ENCODE results near the gene ABTB2. TPM values are rescaled to one million over a fixed set of nuclear protein-coding genes. Genes with fewer than 3 reads are reported as not detected.
"Not testable (repeated sequence)": the region's sequence is repeated elsewhere in the genome, so short reads cannot be mapped to it uniquely, and the experiment has no call there.

ABTB2 gene
- total RNA-seq, 1 experiment from 2014 or later, result 6.0 TPM

DNA sequence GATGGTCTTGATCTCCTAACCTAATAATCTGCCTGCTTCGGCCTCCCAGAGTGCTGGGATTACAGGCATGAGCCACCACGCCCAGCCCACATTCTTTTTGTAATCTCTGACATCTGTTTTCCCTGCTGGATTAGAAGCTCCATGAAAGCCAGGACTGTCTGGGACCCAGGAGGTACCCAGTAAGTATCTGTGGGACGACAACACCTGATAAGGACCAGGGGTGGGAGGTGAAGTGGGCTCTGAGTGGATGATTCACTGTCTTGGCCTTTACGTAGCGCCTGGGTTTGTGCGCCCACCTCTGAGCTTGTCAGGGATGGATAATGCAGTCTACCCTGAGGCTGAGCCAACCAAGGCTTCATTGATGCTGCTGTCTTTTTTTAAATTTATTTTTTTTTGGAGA lies 118.8 kb downstream of the ABTB2 start:
- DNase-seq (ENCODE audit: low read depth), result no peak
- in situ Hi-C loops (cut with HindIII; ENCODE audit: low pct_unique_long_range_greater_than_20kb, low sequenced_read_pairs), result no loop called here

DNA sequence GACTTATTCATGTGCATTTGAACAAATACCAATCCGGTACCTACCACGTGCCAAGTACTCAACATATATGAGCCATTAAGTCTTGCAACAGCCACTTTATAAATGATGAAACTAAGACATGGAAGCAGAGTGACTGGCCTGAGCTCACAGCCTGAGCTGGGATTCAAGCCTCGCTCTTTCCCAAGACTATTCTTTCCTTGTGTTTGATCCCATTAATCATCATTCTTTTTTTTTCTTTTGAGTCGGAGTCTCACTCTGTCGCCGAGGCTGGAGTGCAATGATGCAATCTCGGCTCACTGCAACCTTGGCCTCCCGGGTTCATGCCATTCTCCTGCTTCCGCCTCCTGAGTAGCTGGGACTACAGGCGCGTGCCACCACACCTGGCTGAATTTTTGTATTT lies 119.3 kb downstream of the ABTB2 start:
- no peak for DNase-seq (ENCODE audit: low read depth)
- in situ Hi-C loops (cut with HindIII; ENCODE audit: low pct_unique_long_range_greater_than_20kb, low sequenced_read_pairs), result no loop called here

DNA sequence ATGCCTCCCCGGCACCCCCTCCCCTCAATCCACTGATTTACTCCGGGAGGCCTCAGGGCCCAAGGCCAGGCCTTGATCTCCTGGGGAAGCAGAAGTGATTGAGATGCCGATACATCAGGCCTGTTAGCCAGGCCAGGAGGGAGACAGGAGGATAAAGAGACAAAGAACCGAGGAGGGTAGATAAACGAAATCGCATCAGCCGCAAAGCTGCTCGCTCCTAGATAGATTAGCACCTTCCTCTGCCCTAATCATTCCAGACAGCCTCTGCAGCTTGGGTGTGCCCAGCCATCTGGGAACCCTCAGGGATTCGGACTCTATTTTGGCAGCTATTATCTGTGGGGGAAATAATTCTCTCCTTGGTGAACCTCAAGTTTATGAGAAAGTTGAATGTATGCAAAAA lies 121.2 kb downstream of the ABTB2 start:
- in situ Hi-C loops (cut with HindIII; ENCODE audit: low pct_unique_long_range_greater_than_20kb, low sequenced_read_pairs), result no loop called here
- DNase-seq (ENCODE audit: low read depth), result no peak

DNA sequence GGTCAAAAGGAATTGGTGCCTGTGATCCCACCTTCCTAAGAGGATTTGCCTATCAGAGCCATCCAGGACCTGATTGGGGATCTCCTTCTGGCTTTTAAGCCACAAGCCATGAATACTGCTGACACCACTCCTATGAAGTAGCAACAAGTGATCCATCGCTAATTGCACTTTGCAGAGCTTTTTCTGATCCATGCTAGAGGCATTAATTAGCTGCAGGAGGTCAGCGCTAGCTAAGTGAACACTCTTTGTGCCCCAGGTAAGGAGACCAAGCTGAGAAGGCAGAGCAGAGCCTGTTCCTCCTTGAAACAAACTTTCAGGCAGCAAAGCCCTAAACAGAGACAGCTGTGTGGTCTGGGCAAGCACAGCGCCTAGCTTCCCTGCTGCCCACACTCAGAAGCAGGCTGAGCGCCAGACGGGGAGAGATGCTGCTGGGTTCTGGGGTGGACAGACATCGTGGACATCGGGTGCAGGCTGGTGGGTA lies 122.2 kb downstream of the ABTB2 start:
- in situ Hi-C loops (cut with HindIII; ENCODE audit: low pct_unique_long_range_greater_than_20kb, low sequenced_read_pairs), result no loop called here

DNA sequence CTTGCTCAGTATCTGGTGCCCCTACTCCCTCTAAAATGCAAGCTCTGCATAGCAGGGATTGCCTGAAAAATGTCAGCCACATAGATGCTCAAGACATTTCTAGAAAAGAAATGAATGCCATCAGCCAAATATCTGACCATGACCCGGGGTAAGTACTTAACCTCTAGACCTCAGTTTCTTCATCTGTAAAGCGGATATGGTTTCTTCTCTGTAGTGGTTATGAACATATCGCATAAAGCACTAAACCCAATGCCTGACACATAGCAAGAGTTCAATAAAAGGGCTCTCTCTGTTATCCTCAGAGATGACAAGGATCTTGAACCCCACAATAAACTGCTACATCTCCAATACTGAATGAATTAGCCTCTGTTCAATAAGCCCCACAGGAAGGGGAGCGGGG lies 122.6 kb downstream of the ABTB2 start:
- no peak for DNase-seq (ENCODE audit: low read depth)
- in situ Hi-C loops (cut with HindIII; ENCODE audit: low pct_unique_long_range_greater_than_20kb, low sequenced_read_pairs), result no loop called here

More for the DNA sequence above, 122.2 kb downstream of the ABTB2 start:
- no peak for DNase-seq (ENCODE audit: low read depth)

DNA sequence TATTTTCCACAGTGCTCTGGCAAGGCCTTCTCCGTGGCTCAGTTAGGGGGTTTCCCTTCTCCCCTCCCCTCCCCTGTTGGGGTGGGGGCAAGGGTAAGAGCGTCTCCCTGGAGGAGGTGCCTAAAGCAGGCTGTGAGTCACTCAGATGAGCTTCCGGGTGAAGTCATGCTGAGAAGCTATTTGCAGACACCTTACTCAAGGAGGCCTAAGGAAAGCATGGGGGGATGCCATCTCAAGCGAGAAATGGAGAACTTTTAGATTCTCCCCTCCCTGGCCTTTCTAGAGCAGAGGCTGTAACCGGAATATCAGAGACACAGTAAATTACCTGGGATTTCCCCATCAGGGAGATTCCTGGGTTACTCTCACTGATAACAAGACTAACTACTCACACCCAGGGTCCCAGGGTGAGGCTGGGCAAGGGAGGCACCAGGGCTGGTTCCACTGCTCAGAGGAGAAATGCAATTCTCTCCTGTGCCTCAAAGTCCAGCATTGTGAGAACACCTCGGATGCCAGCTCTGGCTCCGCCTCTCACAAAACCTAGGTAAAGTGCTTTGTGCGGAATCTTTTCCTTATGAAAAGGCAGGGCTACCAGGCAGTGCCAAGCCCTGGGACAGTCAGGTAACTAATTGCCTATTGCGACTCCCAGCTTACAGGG lies 123.6 kb downstream of the ABTB2 start:
- in situ Hi-C loops (cut with HindIII; ENCODE audit: low pct_unique_long_range_greater_than_20kb, low sequenced_read_pairs), result no loop called here
- peak; percentile 87 for DNase-seq (ENCODE audit: low read depth)

DNA sequence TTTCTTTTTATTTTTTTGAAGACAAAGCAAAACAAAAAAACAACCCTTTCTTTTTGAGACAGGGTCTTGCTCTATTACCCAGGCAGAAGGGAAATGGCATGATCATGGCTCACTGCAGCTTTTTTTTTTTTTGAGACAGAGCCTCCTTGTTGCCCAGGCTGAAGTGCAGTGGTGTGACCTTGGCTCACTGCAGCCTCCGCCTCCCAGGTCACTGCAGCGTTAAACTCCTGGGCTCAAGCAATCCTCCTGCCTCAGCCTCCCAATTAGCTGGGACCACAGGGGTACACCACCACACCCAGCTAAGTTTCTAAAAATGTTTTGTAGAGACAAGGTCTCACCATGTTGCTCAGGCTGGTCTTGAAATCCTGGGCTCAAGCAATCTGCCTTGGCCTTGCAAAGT lies 124.6 kb downstream of the ABTB2 start:
- DNase-seq (ENCODE audit: low read depth), result no peak
- in situ Hi-C loops (cut with HindIII; ENCODE audit: low pct_unique_long_range_greater_than_20kb, low sequenced_read_pairs), result no loop called here

DNA sequence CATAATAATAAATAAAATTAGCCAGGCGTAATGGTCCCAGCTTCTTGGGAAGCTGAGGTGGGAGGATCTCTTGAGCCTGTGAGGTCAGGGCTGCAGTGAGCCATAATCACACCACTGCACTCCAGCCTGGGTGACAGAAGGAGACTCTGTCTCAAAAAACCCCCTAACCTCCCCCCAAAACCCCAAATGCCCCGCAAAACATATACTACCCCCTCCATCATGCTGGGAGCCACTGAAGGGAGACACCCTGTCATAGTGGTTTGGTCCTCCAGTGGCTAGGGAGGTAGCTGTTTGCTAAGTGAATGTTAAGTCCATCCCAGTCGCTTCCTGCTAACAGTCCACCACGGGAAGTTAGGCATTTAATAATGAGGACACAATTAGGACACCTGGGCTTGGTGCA lies 125.0 kb downstream of the ABTB2 start:
- DNase-seq (ENCODE audit: low read depth), result no peak
- in situ Hi-C loops (cut with HindIII; ENCODE audit: low pct_unique_long_range_greater_than_20kb, low sequenced_read_pairs), result no loop called here

DNA sequence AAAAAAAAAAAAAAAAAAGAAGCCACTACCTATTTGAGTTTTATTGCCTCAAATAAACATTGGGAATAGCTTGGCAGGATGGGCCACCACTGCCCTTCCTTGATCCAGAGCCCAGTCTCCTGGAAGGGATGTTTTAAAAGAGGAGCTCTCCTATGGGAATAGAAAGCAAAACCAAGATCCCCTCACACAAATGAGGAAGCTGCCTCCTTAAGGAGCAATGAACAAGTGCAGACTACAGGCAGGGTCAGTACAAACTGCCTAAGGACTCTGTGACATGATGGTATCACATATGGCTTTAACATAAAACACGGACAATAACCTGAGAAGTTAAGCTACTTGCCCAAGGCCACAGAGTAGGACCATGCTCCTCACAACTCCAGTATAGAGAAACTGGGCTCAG lies 131.6 kb downstream of the ABTB2 start:
- no peak for DNase-seq (ENCODE audit: low read depth)
- in situ Hi-C loops (cut with HindIII; ENCODE audit: low pct_unique_long_range_greater_than_20kb, low sequenced_read_pairs), result no loop called here

DNA sequence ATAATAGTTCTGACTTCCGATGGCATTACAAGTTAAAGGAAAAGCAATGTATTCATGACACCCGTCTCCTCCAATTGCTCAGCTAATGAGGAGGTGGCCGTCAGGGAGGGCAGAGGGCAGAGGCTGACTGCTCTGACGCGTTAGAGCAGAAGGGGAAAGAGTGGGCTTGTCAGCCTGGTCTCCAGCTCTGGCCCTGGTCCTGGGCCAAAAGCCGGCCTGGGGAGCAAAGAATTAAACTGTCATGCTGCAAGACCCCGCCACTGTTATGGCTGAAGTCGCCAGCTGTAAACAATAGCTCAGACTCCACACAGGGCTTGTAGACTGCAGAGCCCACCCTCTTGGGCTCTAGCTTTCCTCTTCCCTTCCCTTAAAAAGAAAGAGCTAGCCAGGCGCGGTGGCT lies 132.7 kb downstream of the ABTB2 start:
- in situ Hi-C loops (cut with HindIII; ENCODE audit: low pct_unique_long_range_greater_than_20kb, low sequenced_read_pairs), result no loop called here
- DNase-seq (ENCODE audit: low read depth), result no peak

DNA sequence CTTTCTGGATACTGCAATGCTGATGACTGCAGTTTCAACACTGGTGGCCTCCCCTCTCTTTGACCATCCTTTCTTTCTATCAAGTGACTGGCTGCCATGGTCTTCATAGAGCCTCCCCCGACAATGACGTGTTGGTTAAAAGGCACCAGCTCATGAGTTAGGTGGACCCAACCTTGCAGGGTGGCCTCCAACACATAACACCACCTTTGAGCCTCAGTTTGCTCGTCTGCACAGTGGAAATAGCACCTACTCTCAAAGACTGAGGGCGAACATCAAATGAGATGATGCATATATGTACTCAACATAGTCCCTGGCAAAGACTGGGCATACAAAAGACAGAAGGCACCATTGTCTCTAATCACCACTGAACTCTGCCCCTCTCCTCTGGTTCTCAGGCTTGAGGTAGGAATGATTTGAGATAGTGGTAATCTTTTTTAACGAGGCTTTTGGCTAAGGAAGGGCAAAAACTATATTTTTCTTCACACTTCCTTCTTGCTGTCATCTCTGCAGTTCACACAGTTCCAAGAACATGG lies 133.3 kb downstream of the ABTB2 start:
- in situ Hi-C loops (cut with HindIII; ENCODE audit: low pct_unique_long_range_greater_than_20kb, low sequenced_read_pairs), result no loop called here
- no peak for DNase-seq (ENCODE audit: low read depth)

DNA sequence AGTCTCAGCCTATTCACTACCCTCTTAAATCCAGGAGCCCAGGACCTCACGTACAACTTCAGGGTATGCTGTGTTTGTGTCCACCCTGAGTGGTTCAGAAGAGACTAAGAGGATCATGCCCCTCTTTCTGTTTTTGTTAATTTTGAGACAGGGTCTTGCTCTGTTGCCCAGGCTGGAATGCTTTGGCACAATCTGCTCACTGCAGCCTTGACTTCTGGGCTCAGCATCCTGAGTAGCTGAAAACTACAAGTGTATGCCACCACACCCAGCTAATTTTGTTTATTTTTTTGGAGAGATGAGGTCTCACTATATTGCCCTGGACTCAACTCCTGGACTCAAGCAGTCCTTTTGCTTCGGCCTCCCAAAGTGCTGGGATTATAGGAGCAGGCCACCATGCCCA lies 133.9 kb downstream of the ABTB2 start:
- in situ Hi-C loops (cut with HindIII; ENCODE audit: low pct_unique_long_range_greater_than_20kb, low sequenced_read_pairs), result no loop called here
- DNase-seq (ENCODE audit: low read depth), result no peak

DNA sequence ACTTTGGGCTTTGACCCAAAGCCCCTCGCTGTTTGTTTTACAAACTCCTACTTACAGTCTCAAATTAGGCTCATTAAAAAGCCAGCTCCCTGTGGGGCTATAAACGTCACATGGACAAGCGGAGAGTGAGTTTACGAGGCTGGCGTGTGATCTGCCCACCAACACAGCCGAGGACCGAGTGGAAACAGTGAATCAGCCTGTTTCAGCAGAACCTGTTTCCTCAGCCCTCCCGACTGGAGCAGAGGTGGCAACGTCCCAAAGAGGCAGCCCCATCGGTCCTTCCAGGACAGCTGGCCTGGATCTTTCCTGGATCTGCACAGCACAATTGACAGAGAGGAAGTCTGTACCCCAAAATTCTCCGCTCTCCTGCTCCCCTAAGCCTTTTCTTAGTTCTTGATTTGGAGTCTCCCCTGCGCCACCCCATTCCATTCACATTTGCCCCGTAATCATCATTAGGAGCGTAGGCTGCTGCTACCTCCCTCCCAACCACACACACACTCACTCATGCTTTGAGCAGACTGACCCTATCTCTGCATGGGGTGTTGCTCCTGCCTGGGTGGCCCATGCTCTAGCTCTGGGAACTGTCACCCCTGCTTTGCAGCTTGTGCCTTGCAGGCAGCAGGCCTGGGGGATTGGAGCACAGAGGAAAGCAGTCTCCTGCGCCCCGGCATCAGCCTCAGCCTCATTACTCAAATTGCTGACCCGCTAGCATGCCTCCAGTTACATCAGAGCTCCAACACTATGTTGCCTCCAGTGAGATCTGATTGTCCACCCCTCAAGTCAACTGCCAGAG lies 134.6 kb downstream of the ABTB2 start:
- in situ Hi-C loops (cut with HindIII; ENCODE audit: low pct_unique_long_range_greater_than_20kb, low sequenced_read_pairs), result no loop called here
- no peak for DNase-seq (ENCODE audit: low read depth)

DNA sequence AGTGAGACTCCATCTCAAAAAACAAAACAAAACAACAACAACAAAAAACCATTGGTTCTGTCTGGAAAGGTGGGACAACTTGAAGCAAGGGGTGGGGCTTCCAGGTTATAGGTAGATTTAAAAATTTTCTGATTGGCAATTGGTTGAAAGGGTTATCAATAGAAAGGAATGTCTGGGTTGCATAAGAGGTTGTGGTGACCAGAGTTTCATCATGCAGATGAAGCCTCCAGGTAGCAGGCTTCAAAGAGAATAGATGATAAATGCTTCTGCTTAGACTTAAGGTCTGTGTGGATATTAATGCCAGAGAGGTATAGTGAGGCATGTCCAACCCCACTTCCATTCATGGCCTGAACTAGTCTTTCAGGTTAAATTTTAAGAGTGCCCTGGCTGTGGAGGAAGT lies 135.8 kb downstream of the ABTB2 start:
- no peak for DNase-seq (ENCODE audit: low read depth)
- in situ Hi-C loops (cut with HindIII; ENCODE audit: low pct_unique_long_range_greater_than_20kb, low sequenced_read_pairs), result no loop called here

DNA sequence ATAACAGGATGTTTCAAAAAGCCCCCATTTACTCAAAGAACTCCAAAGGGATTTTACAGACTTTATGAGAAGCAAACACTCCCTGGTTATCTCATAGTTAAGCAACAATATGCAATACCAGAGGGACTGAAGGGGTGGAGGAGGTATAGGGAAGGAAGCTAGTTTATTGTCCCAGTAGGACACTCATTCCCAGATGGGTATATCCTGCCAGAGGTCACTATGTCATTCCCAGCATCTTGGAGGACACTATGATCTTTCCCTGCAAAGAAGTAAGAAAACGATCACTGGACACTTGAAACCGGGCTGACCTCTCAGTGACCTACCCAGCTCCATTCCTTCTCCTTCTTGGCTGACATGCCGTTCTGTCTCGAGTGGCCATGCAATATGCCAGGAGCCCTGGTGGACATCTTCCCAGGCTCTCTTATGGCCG lies 137.9 kb downstream of the ABTB2 start:
- DNase-seq (ENCODE audit: low read depth), result no peak
- in situ Hi-C loops (cut with HindIII; ENCODE audit: low pct_unique_long_range_greater_than_20kb, low sequenced_read_pairs), result no loop called here

DNA sequence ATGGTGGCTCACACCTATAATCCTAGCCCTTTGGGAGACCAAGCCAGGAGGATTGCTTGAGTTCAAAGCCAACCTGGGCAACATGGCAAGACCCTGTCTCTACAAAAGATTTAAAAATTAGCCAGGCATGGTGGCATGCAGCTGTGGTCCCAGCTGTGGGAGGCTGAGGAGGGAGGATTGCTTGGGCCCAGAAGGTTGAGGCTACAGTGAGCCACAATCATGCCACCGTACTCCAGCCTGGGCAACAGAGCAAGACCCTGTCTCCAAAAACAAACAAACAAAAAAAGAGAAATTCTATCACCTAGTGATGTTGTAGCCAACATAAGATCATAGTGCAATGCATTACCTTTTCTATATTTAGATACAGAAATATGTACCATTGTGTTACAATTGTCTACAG lies 138.5 kb downstream of the ABTB2 start:
- in situ Hi-C loops (cut with HindIII; ENCODE audit: low pct_unique_long_range_greater_than_20kb, low sequenced_read_pairs), result no loop called here
- no peak for DNase-seq (ENCODE audit: low read depth)

DNA sequence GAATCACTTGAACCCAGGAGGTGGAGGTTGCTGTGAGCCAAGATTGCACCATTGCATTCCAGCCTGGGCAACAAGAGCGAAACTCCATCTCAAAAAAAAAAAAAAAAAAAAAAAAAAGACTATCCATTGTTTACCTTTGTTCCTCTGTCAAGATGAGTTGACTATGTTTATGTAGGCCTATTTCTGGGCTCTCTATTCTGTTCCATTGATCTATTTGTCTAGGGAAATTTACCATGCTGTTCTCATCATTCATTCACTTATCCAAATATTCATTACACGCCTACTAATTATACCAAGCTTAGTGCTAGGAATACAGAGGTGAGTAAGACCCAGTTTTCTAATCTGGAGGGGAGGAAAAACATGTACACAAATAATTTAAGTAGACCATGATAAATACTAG lies 139.1 kb downstream of the ABTB2 start:
- in situ Hi-C loops (cut with HindIII; ENCODE audit: low pct_unique_long_range_greater_than_20kb, low sequenced_read_pairs), result not testable (repeated sequence)

DNA sequence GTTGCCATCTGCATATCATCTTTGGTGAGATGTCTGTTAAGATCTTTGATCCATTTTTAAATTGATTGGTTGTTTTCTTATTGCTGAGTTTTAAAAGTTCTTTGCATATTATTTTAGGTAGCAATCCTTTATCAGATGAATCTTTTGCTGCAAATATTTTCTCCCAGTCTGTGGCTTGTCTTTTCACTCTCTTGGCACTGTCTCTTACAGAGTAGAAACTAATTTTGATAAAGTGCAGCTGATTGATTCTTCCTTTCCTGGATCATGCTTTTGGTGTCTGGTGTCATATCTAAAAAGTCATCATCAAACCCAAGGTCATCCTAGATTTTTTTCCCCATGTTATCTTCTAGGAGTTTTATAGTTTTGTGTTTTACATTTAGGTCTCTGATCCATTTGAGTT lies 139.7 kb downstream of the ABTB2 start:
- in situ Hi-C loops (cut with HindIII; ENCODE audit: low pct_unique_long_range_greater_than_20kb, low sequenced_read_pairs), result no loop called here
- DNase-seq (ENCODE audit: low read depth), result no peak

More for the DNA sequence above, 139.1 kb downstream of the ABTB2 start:
- DNase-seq (ENCODE audit: low read depth), result not testable (repeated sequence)

DNA sequence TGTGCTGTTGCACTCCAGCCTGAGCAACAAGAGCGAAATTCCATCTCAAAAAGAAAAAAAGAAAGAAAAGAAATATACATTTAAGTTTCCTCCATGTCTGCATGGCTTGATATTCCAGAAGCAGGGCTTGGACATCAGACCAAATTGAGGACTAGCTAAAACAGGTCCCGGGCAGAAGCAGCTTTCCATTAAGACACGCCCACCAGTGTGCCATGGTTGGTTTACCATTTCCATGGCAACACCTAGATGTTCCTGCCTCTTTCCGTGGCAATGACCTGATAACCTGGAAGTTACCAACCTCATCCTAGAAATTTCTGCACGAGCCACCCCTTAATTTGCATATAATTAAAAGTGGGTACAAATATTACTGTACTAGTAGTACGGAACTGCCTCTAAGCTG lies 141.1 kb downstream of the ABTB2 start:
- DNase-seq (ENCODE audit: low read depth), result no peak
- in situ Hi-C loops (cut with HindIII; ENCODE audit: low pct_unique_long_range_greater_than_20kb, low sequenced_read_pairs), result no loop called here
